GM12872 (cell line): ENCODE measurements around the gene LRP10.

Experiments
- TF ChIP-seq, protein P1 (sequence below): IDR thresholded peaks from 3 replicates; pipeline ENCODE4 v1.5.1; 2011; ENCODE audit warnings: low read depth, mild to moderate bottlenecking, low read length, moderate library complexity; ENCODE audit not compliant: insufficient read depth

Gene LRP10

GRCh38 chr14:22866874-22867273 is 4.7 kb upstream of the LRP10 start:
- TF ChIP-seq, protein P1, sequence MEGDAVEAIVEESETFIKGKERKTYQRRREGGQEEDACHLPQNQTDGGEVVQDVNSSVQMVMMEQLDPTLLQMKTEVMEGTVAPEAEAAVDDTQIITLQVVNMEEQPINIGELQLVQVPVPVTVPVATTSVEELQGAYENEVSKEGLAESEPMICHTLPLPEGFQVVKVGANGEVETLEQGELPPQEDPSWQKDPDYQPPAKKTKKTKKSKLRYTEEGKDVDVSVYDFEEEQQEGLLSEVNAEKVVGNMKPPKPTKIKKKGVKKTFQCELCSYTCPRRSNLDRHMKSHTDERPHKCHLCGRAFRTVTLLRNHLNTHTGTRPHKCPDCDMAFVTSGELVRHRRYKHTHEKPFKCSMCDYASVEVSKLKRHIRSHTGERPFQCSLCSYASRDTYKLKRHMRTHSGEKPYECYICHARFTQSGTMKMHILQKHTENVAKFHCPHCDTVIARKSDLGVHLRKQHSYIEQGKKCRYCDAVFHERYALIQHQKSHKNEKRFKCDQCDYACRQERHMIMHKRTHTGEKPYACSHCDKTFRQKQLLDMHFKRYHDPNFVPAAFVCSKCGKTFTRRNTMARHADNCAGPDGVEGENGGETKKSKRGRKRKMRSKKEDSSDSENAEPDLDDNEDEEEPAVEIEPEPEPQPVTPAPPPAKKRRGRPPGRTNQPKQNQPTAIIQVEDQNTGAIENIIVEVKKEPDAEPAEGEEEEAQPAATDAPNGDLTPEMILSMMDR = no peak

- TF ChIP-seq, protein P1 = no peak
These were observed 723 bp upstream of the LRP10 start for GRCh38 chr14:22870811-22871223.

- TF ChIP-seq, protein P1 = peak; percentile 94
These were observed 693 bp downstream of the LRP10 start for GRCh38 chr14:22872033-22872832.

DNA sequence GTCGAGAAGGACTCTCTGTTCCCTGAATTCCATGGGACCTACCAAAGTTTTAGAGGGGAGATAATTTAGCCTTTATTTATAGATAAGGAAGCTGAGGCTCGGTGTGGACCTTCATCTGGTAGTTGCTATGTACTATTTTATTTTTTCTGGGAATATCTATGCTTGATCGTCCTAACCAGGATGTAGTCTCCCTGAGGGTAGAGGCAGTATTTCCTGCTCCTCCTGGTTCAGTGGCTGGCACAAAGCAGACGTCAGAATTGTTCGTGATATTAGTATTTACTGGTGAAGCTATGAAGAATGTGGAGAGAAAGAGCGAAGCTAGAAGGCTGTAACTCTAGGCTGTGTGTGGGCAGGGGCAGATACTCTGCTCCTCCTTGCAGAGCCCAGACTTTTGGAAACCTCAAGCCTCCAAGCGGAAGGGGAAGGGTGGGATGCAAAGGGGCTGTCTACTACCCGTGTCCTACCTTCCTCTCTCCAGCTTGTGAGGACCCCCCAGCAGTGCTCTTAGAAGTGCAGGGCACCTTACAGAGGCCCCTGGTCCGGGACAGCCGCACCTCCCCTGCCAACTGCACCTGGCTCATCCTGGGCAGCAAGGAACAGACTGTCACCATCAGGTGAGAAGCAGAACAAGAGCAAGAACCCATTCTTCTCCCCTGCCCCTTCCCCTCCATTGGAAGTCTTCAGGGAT is 1.4 kb downstream of the LRP10 start:
- TF ChIP-seq, protein P1 = no peak

DNA sequence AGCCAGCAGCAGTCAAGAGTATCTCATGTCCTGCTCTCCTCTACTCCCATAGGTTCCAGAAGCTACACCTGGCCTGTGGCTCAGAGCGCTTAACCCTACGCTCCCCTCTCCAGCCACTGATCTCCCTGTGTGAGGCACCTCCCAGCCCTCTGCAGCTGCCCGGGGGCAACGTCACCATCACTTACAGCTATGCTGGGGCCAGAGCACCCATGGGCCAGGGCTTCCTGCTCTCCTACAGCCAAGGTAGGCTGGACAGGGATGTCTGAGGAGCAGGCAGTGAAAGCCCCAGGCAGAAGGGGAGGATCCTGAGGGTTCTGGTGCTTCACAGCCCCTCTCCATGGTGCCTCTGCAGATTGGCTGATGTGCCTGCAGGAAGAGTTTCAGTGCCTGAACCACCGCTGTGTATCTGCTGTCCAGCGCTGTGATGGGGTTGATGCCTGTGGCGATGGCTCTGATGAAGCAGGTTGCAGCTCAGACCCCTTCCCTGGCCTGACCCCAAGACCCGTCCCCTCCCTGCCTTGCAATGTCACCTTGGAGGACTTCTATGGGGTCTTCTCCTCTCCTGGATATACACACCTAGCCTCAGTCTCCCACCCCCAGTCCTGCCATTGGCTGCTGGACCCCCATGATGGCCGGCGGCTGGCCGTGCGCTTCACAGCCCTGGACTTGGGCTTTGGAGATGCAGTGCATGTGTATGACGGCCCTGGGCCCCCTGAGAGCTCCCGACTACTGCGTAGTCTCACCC is 3.6 kb downstream of the LRP10 start:
- TF ChIP-seq, protein P1 = no peak

DNA sequence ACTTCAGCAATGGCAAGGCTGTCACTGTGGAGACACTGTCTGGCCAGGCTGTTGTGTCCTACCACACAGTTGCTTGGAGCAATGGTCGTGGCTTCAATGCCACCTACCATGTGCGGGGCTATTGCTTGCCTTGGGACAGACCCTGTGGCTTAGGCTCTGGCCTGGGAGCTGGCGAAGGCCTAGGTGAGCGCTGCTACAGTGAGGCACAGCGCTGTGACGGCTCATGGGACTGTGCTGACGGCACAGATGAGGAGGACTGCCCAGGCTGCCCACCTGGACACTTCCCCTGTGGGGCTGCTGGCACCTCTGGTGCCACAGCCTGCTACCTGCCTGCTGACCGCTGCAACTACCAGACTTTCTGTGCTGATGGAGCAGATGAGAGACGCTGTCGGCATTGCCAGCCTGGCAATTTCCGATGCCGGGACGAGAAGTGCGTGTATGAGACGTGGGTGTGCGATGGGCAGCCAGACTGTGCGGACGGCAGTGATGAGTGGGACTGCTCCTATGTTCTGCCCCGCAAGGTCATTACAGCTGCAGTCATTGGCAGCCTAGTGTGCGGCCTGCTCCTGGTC is 4.3 kb downstream of the LRP10 start:
- TF ChIP-seq, protein P1 = no peak
